ENCODE measurements around the gene RBP3. TPM values are rescaled to one million over a fixed set of nuclear protein-coding genes. Genes with fewer than 3 reads are reported as not detected.

RBP3 gene
- total and polyA plus RNA-seq, 2 donors (not counting 3 experiments of a cell fraction or from before 2014, with no cell fraction given), result not detected

DNA sequence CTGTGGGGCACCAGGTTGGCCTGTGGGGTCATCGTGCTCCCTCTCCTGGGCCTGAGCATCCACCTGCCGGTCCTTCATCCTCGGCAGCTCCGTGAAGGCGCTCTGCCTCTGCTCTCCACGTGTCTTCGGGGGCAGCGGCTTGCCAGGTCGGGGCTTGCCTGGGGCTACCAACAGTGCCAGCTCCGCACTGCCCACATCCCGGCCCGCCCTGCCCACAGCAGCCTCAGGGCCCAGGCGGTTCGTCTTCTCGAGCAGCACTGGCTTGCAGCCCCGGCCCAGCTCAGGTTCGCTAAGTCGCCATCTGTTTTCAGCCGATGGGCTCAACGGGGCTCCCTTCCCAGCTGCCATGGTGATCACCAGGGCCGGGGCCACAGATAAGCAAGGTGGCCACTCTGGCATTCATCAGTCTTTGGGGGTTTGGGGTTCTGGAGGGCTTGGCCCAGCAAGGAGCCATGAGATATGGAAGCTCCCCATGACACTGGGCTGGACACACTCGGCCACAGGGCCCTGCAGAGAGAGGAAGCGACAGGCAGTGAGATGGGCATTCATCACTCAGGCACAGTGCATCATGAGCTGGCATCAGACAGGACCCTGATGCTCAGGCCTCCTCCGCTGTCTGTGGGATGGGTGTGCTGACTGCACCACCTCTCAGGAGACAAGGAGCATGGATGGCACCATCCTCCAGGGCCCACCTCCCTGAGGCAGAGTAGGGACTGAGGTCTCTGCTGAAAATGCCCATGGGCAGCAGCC lies 20.4 kb downstream of the RBP3 start:
- FAIRE-seq (no peak), DNase-seq (ENCODE audit: low read depth, low spot score) (no peak)
- CTCF ChIA-PET, result interaction anchor here (0.6 to 1.4 kb wide), 2 partner anchors 11 to 29 kb away, joined by 3 read pairs; no protein-coding TSS in a partner anchor
- TF ChIP-seq FOS (IDR thresholded peaks at IDR 0.05; ENCODE audit: borderline replicate concordance, insufficient read depth, low read length) (no peak), POLR2AphosphoS5 (IDR thresholded peaks at IDR 0.05; ENCODE audit: insufficient read depth, low read depth, low read length) (no peak), MYC (IDR thresholded peaks at IDR 0.05; ENCODE audit: low read depth, low read length) (no peak), EZH2 (IDR thresholded peaks at IDR 0.05; ENCODE audit: borderline replicate concordance, low read depth, low read length, severe bottlenecking) (no peak), GATA2 (IDR thresholded peaks at IDR 0.05; ENCODE audit: insufficient read depth, insufficient read length, low read depth, low read length) (no peak), POLR2A (IDR thresholded peaks at IDR 0.05; ENCODE audit: low read depth, low read length) (no peak), JUN (IDR thresholded peaks at IDR 0.05; ENCODE audit: borderline replicate concordance, insufficient read depth, insufficient read length, low read depth) (no peak)
- TF ChIP-seq, protein P1, sequence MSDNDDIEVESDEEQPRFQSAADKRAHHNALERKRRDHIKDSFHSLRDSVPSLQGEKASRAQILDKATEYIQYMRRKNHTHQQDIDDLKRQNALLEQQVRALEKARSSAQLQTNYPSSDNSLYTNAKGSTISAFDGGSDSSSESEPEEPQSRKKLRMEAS (IDR thresholded peaks at IDR 0.05; ENCODE audit: insufficient read depth, insufficient read length), result no peak
- TF ChIP-seq, protein P2, sequence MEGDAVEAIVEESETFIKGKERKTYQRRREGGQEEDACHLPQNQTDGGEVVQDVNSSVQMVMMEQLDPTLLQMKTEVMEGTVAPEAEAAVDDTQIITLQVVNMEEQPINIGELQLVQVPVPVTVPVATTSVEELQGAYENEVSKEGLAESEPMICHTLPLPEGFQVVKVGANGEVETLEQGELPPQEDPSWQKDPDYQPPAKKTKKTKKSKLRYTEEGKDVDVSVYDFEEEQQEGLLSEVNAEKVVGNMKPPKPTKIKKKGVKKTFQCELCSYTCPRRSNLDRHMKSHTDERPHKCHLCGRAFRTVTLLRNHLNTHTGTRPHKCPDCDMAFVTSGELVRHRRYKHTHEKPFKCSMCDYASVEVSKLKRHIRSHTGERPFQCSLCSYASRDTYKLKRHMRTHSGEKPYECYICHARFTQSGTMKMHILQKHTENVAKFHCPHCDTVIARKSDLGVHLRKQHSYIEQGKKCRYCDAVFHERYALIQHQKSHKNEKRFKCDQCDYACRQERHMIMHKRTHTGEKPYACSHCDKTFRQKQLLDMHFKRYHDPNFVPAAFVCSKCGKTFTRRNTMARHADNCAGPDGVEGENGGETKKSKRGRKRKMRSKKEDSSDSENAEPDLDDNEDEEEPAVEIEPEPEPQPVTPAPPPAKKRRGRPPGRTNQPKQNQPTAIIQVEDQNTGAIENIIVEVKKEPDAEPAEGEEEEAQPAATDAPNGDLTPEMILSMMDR (IDR thresholded peaks at IDR 0.05; ENCODE audit: extremely low read depth in 1 of 2, insufficient read depth in 1 of 2, low read depth in 1 of 2, low read length in 2 of 2), result no peak
- no peaks in the 10 kb centered on the region for H3K4me1 ChIP-seq (ENCODE audit: control insufficient read depth, extremely low read depth, insufficient read depth, low read length)
- no peaks in the 10 kb centered on the region for H3K79me2 ChIP-seq (ENCODE audit: control insufficient read depth, insufficient read depth, low read length)
- no TSS peak for BruUV-seq (replicated peaks)
- H3K4me2 ChIP-seq (ENCODE audit: insufficient read depth, low read length), result no peak overlapping the region
- no peak overlapping the region for H3K27ac ChIP-seq (ENCODE audit: insufficient read depth, low read depth, low read length)
- intact Hi-C loops (cut with micrococcal nuclease), result no loop called here
- H4K20me1 ChIP-seq (replicated peaks; ENCODE audit: control insufficient read depth, extremely low read depth, insufficient read depth, low read length), result no peaks in the 10 kb centered on the region
- H3K9me1 ChIP-seq (replicated peaks; ENCODE audit: control insufficient read depth, extremely low read depth, insufficient read depth, low read length), result no peaks in the 10 kb centered on the region
- no peaks in the 10 kb centered on the region for H3K36me3 ChIP-seq (ENCODE audit: control insufficient read depth in 2 of 2, extremely low read depth in 1 of 2, insufficient read depth in 2 of 2, low read length in 2 of 2)
- H3K4me3 ChIP-seq (replicated peaks in 1 of 3; ENCODE audit: insufficient read depth in 1 of 3, low read depth in 1 of 3, low read length in 3 of 3), result no peak overlapping the region
- no peaks in the 10 kb centered on the region for H3K27me3 ChIP-seq (ENCODE audit: control insufficient read depth in 2 of 2, insufficient read depth in 2 of 2, low read length in 2 of 2)
- H3K9ac ChIP-seq (replicated peaks; ENCODE audit: extremely low read depth, insufficient read depth, low read length), result no peak overlapping the region
- no peak overlapping the region for H2AFZ ChIP-seq (ENCODE audit: low read depth, low read length)
- dilution Hi-C loops (cut with MboI; ENCODE audit: extremely low pct_ligation_motif_present, low sequenced_read_pairs), result no loop called here
- POLR2A ChIA-PET, result no interaction called here
- no peaks in the 10 kb centered on the region for H3K9me3 ChIP-seq (replicated peaks; ENCODE audit: control insufficient read depth, insufficient read depth, low read length)

All from endothelial cell of umbilical vein (primary cell).